HEK293T (cell line): ENCODE measurements around the gene APBB2.

Experiments used
- CTCF ChIA-PET: fragments of 350-600 bp; formaldehyde crosslinking; extraction: SDS; loops from one replicate; lab custom pipeline; 2021; ENCODE audit warnings: antibody characterized with exemption, inconsistent platforms; lab: Yijun Ruan, JAX
- POLR2A ChIA-PET: fragments of 350-600 bp; formaldehyde crosslinking; extraction: SDS; loops from one replicate; lab custom pipeline; 2020; ENCODE audit warnings: antibody characterized with exemption, inconsistent platforms; lab: Yijun Ruan, JAX
- DNase-seq: peaks from one replicate; pipeline ENCODE4 v3.0.0; 2012; ENCODE audit warnings: mixed read lengths; ENCODE audit errors: extremely low spot score
- ARNT ChIP-seq: fragments of 450-650 bp; IDR thresholded peaks from 2 replicates; pipeline ENCODE4 v1.6.1; 2017; ENCODE audit warnings: mild to moderate bottlenecking
- BHLHE40 ChIP-seq: fragments of 450-650 bp; IDR thresholded peaks from 2 replicates; pipeline ENCODE4 v1.6.1; 2016; ENCODE audit warnings: mild to moderate bottlenecking, moderate library complexity, borderline replicate concordance
- CTBP1 ChIP-seq: fragments of 450-650 bp; IDR thresholded peaks from 2 replicates; pipeline ENCODE4 v1.6.1; 2016; ENCODE audit warnings: borderline replicate concordance
- ELF4 ChIP-seq: fragments of 450-650 bp; IDR thresholded peaks from 2 replicates; pipeline ENCODE4 v1.6.1; 2017; ENCODE audit warnings: antibody characterized with exemption
- FOXA1 ChIP-seq: fragments of 450-650 bp; IDR thresholded peaks from 2 replicates; pipeline ENCODE4 v1.6.1; 2016; ENCODE audit warnings: mild to moderate bottlenecking
- FOXK2 ChIP-seq: fragments of 450-650 bp; IDR thresholded peaks from 2 replicates; pipeline ENCODE4 v1.6.1; 2016; ENCODE audit warnings: mild to moderate bottlenecking
- FOXM1 ChIP-seq: fragments of 450-650 bp; IDR thresholded peaks from 2 replicates; pipeline ENCODE4 v1.6.1; 2017; ENCODE audit warnings: mild to moderate bottlenecking, borderline replicate concordance
- HDGF ChIP-seq: fragments of 450-650 bp; IDR thresholded peaks from 2 replicates; pipeline ENCODE4 v1.6.1; 2017; ENCODE audit warnings: antibody characterized with exemption, borderline replicate concordance
- L3MBTL2 ChIP-seq: fragments of 450-650 bp; conservative IDR thresholded peaks from 2 replicates; pipeline ENCODE4 v1.6.1; 2016; ENCODE audit warnings: mild to moderate bottlenecking
- LEF1 ChIP-seq: fragments of 450-650 bp; IDR thresholded peaks from 2 replicates; pipeline ENCODE4 v1.6.1; 2017; ENCODE audit warnings: mild to moderate bottlenecking, borderline replicate concordance
- NFRKB ChIP-seq: fragments of 450-650 bp; IDR thresholded peaks from 2 replicates; pipeline ENCODE4 v1.6.1; 2016; ENCODE audit warnings: mild to moderate bottlenecking, moderate library complexity
- PKNOX1 ChIP-seq: fragments of 450-650 bp; IDR thresholded peaks from 2 replicates; pipeline ENCODE4 v1.6.1; 2016
- SP1 ChIP-seq: fragments of 450-650 bp; IDR thresholded peaks from 2 replicates; pipeline ENCODE4 v1.6.1; 2017
- SUZ12 ChIP-seq: fragments of 450-650 bp; IDR thresholded peaks from 2 replicates; pipeline ENCODE4 v1.6.1; 2016; ENCODE audit warnings: mild to moderate bottlenecking
- TARDBP ChIP-seq: fragments of 450-650 bp; IDR thresholded peaks from 2 replicates; pipeline ENCODE4 v1.6.1; 2016
- ZNF384 ChIP-seq: fragments of 450-650 bp; IDR thresholded peaks from 2 replicates; pipeline ENCODE4 v1.6.1; 2016

APBB2 gene

DNA sequence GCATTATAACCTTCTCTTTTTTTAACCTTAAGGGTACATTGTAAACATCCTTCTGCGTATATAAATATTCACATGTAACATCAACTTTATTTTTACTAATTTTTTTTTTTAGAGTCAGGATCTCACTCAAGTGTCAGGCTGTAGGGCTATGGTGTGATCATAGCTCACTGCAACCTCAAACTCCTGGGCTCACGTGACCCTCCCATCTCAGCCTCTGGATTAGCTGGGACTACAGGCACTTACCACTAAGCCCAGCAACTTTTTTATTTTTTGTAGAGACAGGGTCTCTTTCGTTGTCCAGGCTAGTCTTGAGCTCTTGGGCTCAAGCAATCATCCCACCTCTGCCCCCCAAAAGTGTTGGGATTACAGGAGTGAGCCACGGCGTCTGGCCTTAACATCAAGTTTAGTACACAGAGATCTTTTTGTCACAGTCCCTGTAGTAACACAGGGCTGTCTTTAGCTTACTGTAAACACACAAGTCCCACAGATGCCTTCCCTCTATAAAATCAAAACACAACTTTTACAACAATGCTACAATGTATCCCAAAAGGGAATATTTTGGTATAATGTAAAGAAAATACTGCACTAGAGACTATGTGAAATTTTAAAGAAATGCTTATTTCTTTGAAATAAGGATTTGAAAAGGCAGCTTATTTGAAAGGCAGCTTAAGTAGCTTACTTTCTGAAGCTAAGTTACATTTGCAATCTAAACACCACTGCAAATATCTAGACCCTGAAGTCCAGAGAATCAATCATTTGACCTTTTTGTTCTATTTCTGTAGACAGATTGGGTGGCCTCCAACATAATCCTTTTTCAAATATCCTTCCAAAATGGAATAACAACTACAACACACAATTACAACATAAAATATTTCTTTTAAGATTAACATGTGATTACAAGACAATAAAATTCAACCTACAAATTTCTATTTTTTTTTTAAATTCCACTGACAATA is 116.0 kb downstream of the APBB2 start:
- TF ChIP-seq ELF4 (no peak), FOXM1 (no peak), NFRKB (no peak)
- no peak for DNase-seq
- ChIA-PET CTCF (interaction anchor here (0.6 kb wide), 1 partner anchor 246 kb away, joined by 3 read pairs; no protein-coding TSS in a partner anchor), POLR2A (interaction anchor here (0.8 kb wide), 1 partner anchor 22 kb away, joined by 3 read pairs; no protein-coding TSS in a partner anchor)

GRCh38 chr4:41095973-41096372 is 118.4 kb downstream of the APBB2 start:
- POLR2A ChIA-PET, result no interaction called here
- CTCF ChIA-PET, result no interaction called here
- no peak for TF ChIP-seq ZNF384
- no peak for TF ChIP-seq HDGF
- no peak for TF ChIP-seq TARDBP
- no peak for TF ChIP-seq FOXA1
- TF ChIP-seq L3MBTL2, result no peak
- TF ChIP-seq BHLHE40, result no peak
- TF ChIP-seq ARNT, result no peak
- TF ChIP-seq ELF4, result no peak
- no peak for TF ChIP-seq LEF1
- no peak for TF ChIP-seq FOXK2
- no peak for TF ChIP-seq SP1
- TF ChIP-seq FOXM1, result no peak
- TF ChIP-seq NFRKB, result no peak
- no peak for TF ChIP-seq CTBP1
- TF ChIP-seq PKNOX1, result no peak
- TF ChIP-seq SUZ12, result no peak
- DNase-seq, result no peak

DNA sequence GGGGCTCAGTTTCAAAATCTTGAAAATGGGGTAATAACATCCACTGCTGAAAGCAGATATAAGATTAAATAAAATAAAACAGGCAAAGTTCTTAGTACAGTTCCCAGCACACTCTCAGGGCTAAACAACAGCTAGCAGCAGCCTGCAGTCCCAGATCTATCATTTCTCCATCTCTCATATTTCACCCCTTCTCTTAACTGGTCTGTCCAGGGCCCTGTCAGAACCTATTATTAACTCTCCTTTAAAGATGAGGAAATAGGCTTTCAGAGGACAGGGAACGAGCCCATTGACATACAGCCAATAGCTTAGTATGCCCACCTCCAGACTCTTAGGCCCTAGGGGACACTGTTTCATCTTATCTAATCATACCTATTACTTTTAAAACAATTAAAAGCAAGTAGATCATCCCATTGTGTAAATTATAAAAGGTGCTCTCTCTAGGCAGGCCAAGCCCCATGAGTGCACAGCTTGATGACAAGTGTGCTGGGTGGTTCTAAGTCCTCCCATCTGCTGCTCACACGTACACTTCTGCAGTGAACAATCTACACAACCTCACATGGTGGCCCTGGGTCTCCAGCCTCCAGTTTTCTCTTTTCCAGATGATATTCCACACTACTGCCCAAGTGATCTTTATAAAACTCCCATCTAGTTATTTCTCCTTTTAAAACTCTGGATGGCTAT is 119.0 kb downstream of the APBB2 start:
- ChIA-PET POLR2A (no interaction called here), CTCF (no interaction called here)
- TF ChIP-seq BHLHE40, result no peak
- no peak for TF ChIP-seq PKNOX1
- TF ChIP-seq ARNT, result no peak

DNA sequence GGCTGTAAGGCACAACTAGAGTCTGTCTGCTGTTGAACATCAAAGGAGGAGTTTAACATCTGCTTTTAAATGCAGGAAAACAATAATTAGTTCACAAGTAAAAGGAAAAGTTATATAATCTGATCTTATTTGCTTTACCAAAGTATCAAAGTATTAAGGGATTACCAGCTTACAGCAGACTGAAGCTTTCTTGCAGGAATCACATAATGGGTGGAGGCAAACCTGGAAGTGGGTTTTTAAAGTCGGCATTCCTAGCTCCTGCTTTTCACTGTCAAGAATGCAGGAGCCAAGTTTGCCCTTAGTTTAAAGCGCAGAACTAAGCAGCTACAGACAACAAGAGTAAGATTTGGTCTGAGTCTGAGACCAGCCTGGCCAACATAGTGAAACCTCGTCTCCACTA is 122.2 kb downstream of the APBB2 start:
- TF ChIP-seq PKNOX1 (no peak), HDGF (no peak), L3MBTL2 (no peak), TARDBP (no peak), SP1 (no peak), ARNT (no peak), FOXA1 (no peak), CTBP1 (no peak), NFRKB (no peak), ZNF384 (no peak), FOXK2 (no peak), BHLHE40 (no peak), SUZ12 (no peak), FOXM1 (no peak), ELF4 (no peak), LEF1 (no peak)
- CTCF ChIA-PET, result no interaction called here
- no peak for DNase-seq
- POLR2A ChIA-PET, result no interaction called here

More for the DNA sequence above, 119.0 kb downstream of the APBB2 start:
- no peak for DNase-seq

- ChIA-PET CTCF (no interaction called here), POLR2A (no interaction called here)
- no peak for DNase-seq
- TF ChIP-seq LEF1 (no peak), ZNF384 (no peak), HDGF (no peak), NFRKB (no peak), SP1 (no peak), FOXA1 (no peak), CTBP1 (no peak), L3MBTL2 (no peak), BHLHE40 (no peak), PKNOX1 (no peak)
Measured at GRCh38 chr4:41081847-41082246, 132.5 kb downstream of the APBB2 start.
